Esophagus muscularis mucosa (tissue), 3 donors: Measurements from ENCODE around the gene MME.

ENCODE experiments used
- CTCF ChIP-seq, 3 experiments: fragments of 200-600 bp in 2 of 3; fragments of 450-650 bp in 1 of 3; sonication (generic) in 2 of 3; IDR thresholded peaks; one replicate each; pipeline ENCODE4 v1.5.1; 2017 to 2019; ENCODE audit warnings: antibody characterized with exemption in 3 of 3, mild to moderate bottlenecking in 2 of 3, moderate library complexity in 1 of 3
- EP300 ChIP-seq: sonication (generic); formaldehyde crosslinking; IDR thresholded peaks from one replicate; pipeline ENCODE4 v1.6.1; 2017; ENCODE audit warnings: antibody characterized with exemption

GRCh38 chr3:155078711-155079467 is 1.2 kb upstream of the MME start:
- TF ChIP-seq CTCF (IDR thresholded peaks at IDR 0.05): no peak
- TF ChIP-seq EP300: no peak
